GM12878 (cell line): ENCODE data around the gene MAP3K6. TPM values are rescaled to one million over a fixed set of nuclear protein-coding genes. Genes with fewer than 3 reads are reported as not detected.

Experiments
- ATAC-seq: fragments of 200-7000 bp; cut with Tn5 transposase; 3 replicates; pipeline ENCODE4 v1.9.1; 2020; ENCODE audit warnings: mild to moderate bottlenecking, moderate library complexity
- BruUV-seq: library from RNA; stranded (reverse); fragments of 400-500 nt; replicated peaks from 2 replicates; lab custom pipeline; 2021; lab: Mats Ljungman, UMichigan
- CTCF ChIA-PET: fragments of 300-600 bp; sonication (Branson Sonifier 250); formaldehyde crosslinking; extraction: SDS; loops from one replicate; lab custom pipeline; 2021; ENCODE audit warnings: inconsistent platforms; lab: Yijun Ruan, JAX
- POLR2A ChIA-PET: fragments of 350-600 bp; formaldehyde crosslinking; extraction: SDS; loops from one replicate; lab custom pipeline; 2021; ENCODE audit warnings: inconsistent platforms; lab: Charles Lee
- RAD21 ChIA-PET: fragments of 300-600 bp; sonication (Branson Sonifier 250); formaldehyde crosslinking; loops from one replicate; lab custom pipeline; 2023; ENCODE audit warnings: antibody characterized with exemption; ENCODE audit not compliant: unreplicated experiment; lab: Charles Lee
- SMC1A ChIA-PET: fragments of 300-600 bp; sonication (Branson Sonifier 250); formaldehyde crosslinking; loops from one replicate; lab custom pipeline; 2023; ENCODE audit not compliant: unreplicated experiment, uncharacterized antibody; lab: Charles Lee
- DNase-seq: peaks from one replicate; pipeline ENCODE4 v3.0.0-alpha.2; 2011; ENCODE audit warnings: low read depth, low spot score
- FAIRE-seq: peaks from 3 replicates; lab custom pipeline; 2011; peaks lifted over from hg19 to GRCh38; lab: Jason Lieb, UNC
- H2AFZ ChIP-seq: 2 replicates; pipeline ENCODE4 v1.6.0; 2011; ENCODE audit warnings: low read depth, low read length, control low read depth; ENCODE audit not compliant: control insufficient read depth
- H3K27ac ChIP-seq: 2 replicates; pipeline ENCODE4 v1.5.1; 2011; ENCODE audit warnings: control low read depth; ENCODE audit not compliant: control insufficient read depth, insufficient read depth
- H3K27me3 ChIP-seq, 2 experiments: replicated peaks in 1 of 2; 2 replicates each; pipeline versions ENCODE4 v1.6.0 to v1.6.1; 2011; ENCODE audit warnings: low read length in 1 of 2; ENCODE audit not compliant: control insufficient read depth in 2 of 2, insufficient read depth in 2 of 2
- H3K36me3 ChIP-seq, 2 experiments: 2 replicates each; pipeline ENCODE4 v1.5.1; 2011; ENCODE audit warnings: low read length in 1 of 2; ENCODE audit not compliant: control insufficient read depth in 2 of 2, insufficient read depth in 2 of 2
- H3K4me1 ChIP-seq: 2 replicates; pipeline ENCODE4 v1.6.1; 2011; ENCODE audit warnings: mild to moderate bottlenecking, low read length, moderate library complexity, mixed read lengths; ENCODE audit not compliant: control insufficient read depth, insufficient read depth
- H3K4me2 ChIP-seq: 2 replicates; pipeline ENCODE4 v1.6.0; 2011; ENCODE audit warnings: control low read depth; ENCODE audit not compliant: control insufficient read depth, insufficient read depth
- H3K4me3 ChIP-seq: fragments of 200-600 bp; sonication (generic); 2 replicates; pipeline ENCODE4 v1.5.1; 2016
- H3K79me2 ChIP-seq: 2 replicates; pipeline ENCODE4 v1.6.0; 2011; ENCODE audit warnings: low read length; ENCODE audit not compliant: control insufficient read depth, insufficient read depth
- H3K9ac ChIP-seq: 2 replicates; pipeline ENCODE4 v1.8.0; 2011; ENCODE audit warnings: low read length, control low read depth, mixed read lengths; ENCODE audit not compliant: control insufficient read depth, insufficient read depth
- H3K9me3 ChIP-seq: replicated peaks from 3 replicates; pipeline ENCODE4 v1.5.1; 2011; ENCODE audit warnings: mild to moderate bottlenecking, low read length; ENCODE audit not compliant: control insufficient read depth, insufficient read depth
- H4K20me1 ChIP-seq: 2 replicates; pipeline ENCODE4 v1.6.0; 2011; ENCODE audit not compliant: control insufficient read depth, insufficient read depth
- BRCA1 ChIP-seq: IDR thresholded peaks from 2 replicates; pipeline ENCODE4 v1.6.1; 2011; ENCODE audit warnings: low read depth, low read length, improper control_type of control experiment
- CBFB ChIP-seq: IDR thresholded peaks from 2 replicates; pipeline ENCODE4 v1.6.1; 2016; ENCODE audit warnings: antibody characterized with exemption, low read depth
- EED ChIP-seq: sonication (generic); IDR thresholded peaks from 2 replicates; pipeline ENCODE4 v1.6.1; 2016; ENCODE audit warnings: antibody characterized with exemption, low read depth
- GABPA ChIP-seq: IDR thresholded peaks from 2 replicates; pipeline ENCODE4 v1.6.1; 2014; ENCODE audit warnings: antibody characterized with exemption, low read depth, mild to moderate bottlenecking, inconsistent platforms
- IKZF1 ChIP-seq: fragments of 450-650 bp; conservative IDR thresholded peaks from 2 replicates; pipeline ENCODE4 v1.6.1; 2017; ENCODE audit warnings: antibody characterized with exemption, mild to moderate bottlenecking
- JUNB ChIP-seq: IDR thresholded peaks from 2 replicates; pipeline ENCODE4 v1.6.1; 2016; ENCODE audit warnings: antibody characterized with exemption, mild to moderate bottlenecking
- NR2C2 ChIP-seq: IDR thresholded peaks from 2 replicates; pipeline ENCODE4 v1.6.1; 2011; ENCODE audit warnings: borderline replicate concordance, low read depth; ENCODE audit not compliant: control insufficient read depth, insufficient read length
- POLR2AphosphoS5 ChIP-seq: IDR thresholded peaks from 2 replicates; pipeline ENCODE4 v1.6.1; 2011; ENCODE audit warnings: mild to moderate bottlenecking, low read length, inconsistent platforms
- RAD21 ChIP-seq: IDR thresholded peaks from 2 replicates; pipeline ENCODE4 v1.6.1; 2011; ENCODE audit warnings: mild to moderate bottlenecking, low read depth, low read length, moderate library complexity; ENCODE audit not compliant: insufficient read depth
- SIX5 ChIP-seq: IDR thresholded peaks from 2 replicates; pipeline ENCODE4 v1.6.1; 2011; ENCODE audit warnings: mild to moderate bottlenecking, low read depth, low read length, moderate library complexity; ENCODE audit not compliant: severe bottlenecking
- SP1 ChIP-seq: IDR thresholded peaks from one replicate; pipeline ENCODE4 v1.6.1; 2011; ENCODE audit warnings: low read depth, low read length
- TCF3 ChIP-seq: IDR thresholded peaks from 2 replicates; pipeline ENCODE4 v1.6.1; 2012; ENCODE audit warnings: low read depth, mild to moderate bottlenecking, low read length, borderline replicate concordance; ENCODE audit not compliant: insufficient read depth
- WGBS: methylation state at CpG from one replicate; pipeline ENCODE4 v1.1.6; 2016; ENCODE audit warnings: low lambda C conversion rate; ENCODE audit not compliant: insufficient replicate concordance, insufficient coverage; ENCODE audit errors: missing lambda C conversion rate; 5-methylcytosine and 5-hydroxymethylcytosine counted together
- in situ Hi-C: fragments of 300-500 bp; cut with MboI; formaldehyde crosslinking; loops from 9 replicates; pipeline ENCODE4 v1.14.3; 2018; ENCODE audit warnings: mixed read lengths
- intact Hi-C: fragments of 100-400 bp; cut with micrococcal nuclease; formaldehyde crosslinking; loops from one replicate; pipeline ENCODE4 v1.14.2; 2022; ENCODE audit not compliant: unreplicated experiment
- polyA plus RNA-seq, 11 experiments: library from polyadenylated mRNA; depleted of rRNA in 4 of 11; unstranded in 6 of 11; stranded (reverse) in 5 of 11; fragments of >200 nt; fragmentation: Nextera tagmentation in 4 of 11; fragmentation: Illumina TruSeq in 1 of 11; extraction: Ambion mirVana in 4 of 11; extraction: Trizol in 1 of 11; gene quantifications; 1 replicate in 1 of 11; 2 replicates in 10 of 11; pipeline versions ENCODE4 v1.2.1 to v1.2.3, GENCODE V29; 2011 to 2016; ENCODE audit warnings: inconsistent platforms in 2 of 11, missing spikeins in 2 of 11, low read depth in 1 of 11
- total RNA-seq, 4 experiments: library from RNA; depleted of rRNA in 3 of 4; stranded (reverse); fragments of >200 nt in 3 of 4; fragmentation: Illumina TruSeq in 1 of 4; extraction: Trizol in 1 of 4; gene quantifications; 2 replicates each; pipeline versions ENCODE4 v1.2.1 to v1.2.3, GENCODE V29; 2013 to 2021
- TF ChIP-seq, protein P1 (sequence below): fragments of 450-650 bp; IDR thresholded peaks from 2 replicates; pipeline ENCODE4 v1.6.1; 2014; ENCODE audit warnings: mild to moderate bottlenecking
- TF ChIP-seq, protein P2 (sequence below), 3 experiments: IDR thresholded peaks in 2 of 3; conservative IDR thresholded peaks in 1 of 3; 2 replicates each; pipeline ENCODE4 v1.5.1; 2011; ENCODE audit warnings: low read depth in 3 of 3, low read length in 3 of 3, mild to moderate bottlenecking in 3 of 3, control low read depth in 2 of 3, moderate library complexity in 2 of 3, inconsistent platforms in 1 of 3, mixed read lengths in 1 of 3; ENCODE audit not compliant: control insufficient read depth in 2 of 3, insufficient read depth in 1 of 3; ENCODE audit errors: extremely low read depth in 1 of 3
- TF ChIP-seq, protein P3 (sequence below): fragments of 450-650 bp; IDR thresholded peaks from 2 replicates; pipeline ENCODE4 v1.6.1; 2016; ENCODE audit warnings: mild to moderate bottlenecking, moderate library complexity, borderline replicate concordance
- TF ChIP-seq, protein P4 (sequence below): IDR thresholded peaks from 2 replicates; pipeline ENCODE4 v1.6.1; 2011; ENCODE audit warnings: mild to moderate bottlenecking, low read depth, low read length, moderate library complexity; ENCODE audit not compliant: insufficient replicate concordance

MAP3K6 gene
- total and polyA plus RNA-seq, 10 of the 15 experiments (the other 5 are each of a cell fraction or from before 2014, with no cell fraction given): 0.15 to 3.4 (median 1.2) TPM; not detected in 1

DNA sequence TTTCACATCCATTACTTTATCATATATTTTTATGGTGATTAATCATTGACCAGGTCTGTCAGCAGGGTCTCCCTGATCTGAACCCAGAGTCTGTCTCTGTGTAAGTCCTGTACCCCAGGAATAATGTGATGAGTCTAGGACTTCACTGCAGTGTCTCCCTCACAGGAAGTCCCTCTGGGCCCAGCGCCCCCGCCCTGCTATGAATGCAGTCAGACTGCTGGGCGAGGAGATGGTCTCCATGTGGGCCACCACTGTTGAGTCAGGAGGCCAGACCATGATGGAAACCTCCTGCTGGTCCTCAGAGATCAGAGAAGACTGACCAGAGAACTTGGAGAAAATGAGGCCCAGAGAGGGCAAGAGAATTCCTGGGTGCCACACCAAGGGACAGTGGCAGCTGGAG, 35.3 kb downstream of the MAP3K6 start:
- Histone ChIP-seq H3K27ac (no peak overlapping the region), H3K79me2 (peaks cover 14% of the 10 kb centered on the region), H3K4me2 (no peak overlapping the region), H3K27me3 (no peaks in the 10 kb centered on the region), H3K4me1 (no peaks in the 10 kb centered on the region), H3K36me3 (peaks cover 13 to 25% of the 10 kb centered on the region in 2 experiments), H3K9ac (no peak overlapping the region), H3K9me3 (no peaks in the 10 kb centered on the region), H3K4me3 (no peak overlapping the region), H2AFZ (no peak overlapping the region), H4K20me1 (no peaks in the 10 kb centered on the region; the same call in 1 of the 2 replicates)
- FAIRE-seq (no peak), ATAC-seq (no peak), DNase-seq (no peak)
- intact Hi-C loops (no loop called here), in situ Hi-C loops (no loop called here)
- 84% methylated on average over 3 of the region's 3 CpGs for WGBS
- ChIA-PET SMC1A (no interaction called here), RAD21 (no interaction called here), CTCF (interaction anchor here (1.1 to 4.4 kb wide), 5 partner anchors 8 to 57 kb away, joined by 3 to 77 read pairs (median 10); partner anchors contain the start of gene TMEM222), POLR2A (no interaction called here)
- BruUV-seq: no TSS peak
- TF ChIP-seq SP1 (no peak), TCF3 (no peak), EED (no peak), BRCA1 (no peak), IKZF1 (no peak), SIX5 (no peak), NR2C2 (no peak), JUNB (no peak), CBFB (no peak), GABPA (no peak), POLR2AphosphoS5 (no peak), RAD21 (no peak)
- TF ChIP-seq, protein P1, sequence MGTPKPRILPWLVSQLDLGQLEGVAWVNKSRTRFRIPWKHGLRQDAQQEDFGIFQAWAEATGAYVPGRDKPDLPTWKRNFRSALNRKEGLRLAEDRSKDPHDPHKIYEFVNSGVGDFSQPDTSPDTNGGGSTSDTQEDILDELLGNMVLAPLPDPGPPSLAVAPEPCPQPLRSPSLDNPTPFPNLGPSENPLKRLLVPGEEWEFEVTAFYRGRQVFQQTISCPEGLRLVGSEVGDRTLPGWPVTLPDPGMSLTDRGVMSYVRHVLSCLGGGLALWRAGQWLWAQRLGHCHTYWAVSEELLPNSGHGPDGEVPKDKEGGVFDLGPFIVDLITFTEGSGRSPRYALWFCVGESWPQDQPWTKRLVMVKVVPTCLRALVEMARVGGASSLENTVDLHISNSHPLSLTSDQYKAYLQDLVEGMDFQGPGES: no peak
- TF ChIP-seq, protein P2, sequence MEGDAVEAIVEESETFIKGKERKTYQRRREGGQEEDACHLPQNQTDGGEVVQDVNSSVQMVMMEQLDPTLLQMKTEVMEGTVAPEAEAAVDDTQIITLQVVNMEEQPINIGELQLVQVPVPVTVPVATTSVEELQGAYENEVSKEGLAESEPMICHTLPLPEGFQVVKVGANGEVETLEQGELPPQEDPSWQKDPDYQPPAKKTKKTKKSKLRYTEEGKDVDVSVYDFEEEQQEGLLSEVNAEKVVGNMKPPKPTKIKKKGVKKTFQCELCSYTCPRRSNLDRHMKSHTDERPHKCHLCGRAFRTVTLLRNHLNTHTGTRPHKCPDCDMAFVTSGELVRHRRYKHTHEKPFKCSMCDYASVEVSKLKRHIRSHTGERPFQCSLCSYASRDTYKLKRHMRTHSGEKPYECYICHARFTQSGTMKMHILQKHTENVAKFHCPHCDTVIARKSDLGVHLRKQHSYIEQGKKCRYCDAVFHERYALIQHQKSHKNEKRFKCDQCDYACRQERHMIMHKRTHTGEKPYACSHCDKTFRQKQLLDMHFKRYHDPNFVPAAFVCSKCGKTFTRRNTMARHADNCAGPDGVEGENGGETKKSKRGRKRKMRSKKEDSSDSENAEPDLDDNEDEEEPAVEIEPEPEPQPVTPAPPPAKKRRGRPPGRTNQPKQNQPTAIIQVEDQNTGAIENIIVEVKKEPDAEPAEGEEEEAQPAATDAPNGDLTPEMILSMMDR (IDR thresholded peaks at IDR 0.05 in 2 of 3, conservative IDR thresholded peaks at IDR 0.05 in 1 of 3; ENCODE audit: control insufficient read depth in 2 of 3, extremely low read depth in 1 of 3, insufficient read depth in 1 of 3, low read depth in 3 of 3, low read length in 3 of 3): no peak
- TF ChIP-seq, protein P3, sequence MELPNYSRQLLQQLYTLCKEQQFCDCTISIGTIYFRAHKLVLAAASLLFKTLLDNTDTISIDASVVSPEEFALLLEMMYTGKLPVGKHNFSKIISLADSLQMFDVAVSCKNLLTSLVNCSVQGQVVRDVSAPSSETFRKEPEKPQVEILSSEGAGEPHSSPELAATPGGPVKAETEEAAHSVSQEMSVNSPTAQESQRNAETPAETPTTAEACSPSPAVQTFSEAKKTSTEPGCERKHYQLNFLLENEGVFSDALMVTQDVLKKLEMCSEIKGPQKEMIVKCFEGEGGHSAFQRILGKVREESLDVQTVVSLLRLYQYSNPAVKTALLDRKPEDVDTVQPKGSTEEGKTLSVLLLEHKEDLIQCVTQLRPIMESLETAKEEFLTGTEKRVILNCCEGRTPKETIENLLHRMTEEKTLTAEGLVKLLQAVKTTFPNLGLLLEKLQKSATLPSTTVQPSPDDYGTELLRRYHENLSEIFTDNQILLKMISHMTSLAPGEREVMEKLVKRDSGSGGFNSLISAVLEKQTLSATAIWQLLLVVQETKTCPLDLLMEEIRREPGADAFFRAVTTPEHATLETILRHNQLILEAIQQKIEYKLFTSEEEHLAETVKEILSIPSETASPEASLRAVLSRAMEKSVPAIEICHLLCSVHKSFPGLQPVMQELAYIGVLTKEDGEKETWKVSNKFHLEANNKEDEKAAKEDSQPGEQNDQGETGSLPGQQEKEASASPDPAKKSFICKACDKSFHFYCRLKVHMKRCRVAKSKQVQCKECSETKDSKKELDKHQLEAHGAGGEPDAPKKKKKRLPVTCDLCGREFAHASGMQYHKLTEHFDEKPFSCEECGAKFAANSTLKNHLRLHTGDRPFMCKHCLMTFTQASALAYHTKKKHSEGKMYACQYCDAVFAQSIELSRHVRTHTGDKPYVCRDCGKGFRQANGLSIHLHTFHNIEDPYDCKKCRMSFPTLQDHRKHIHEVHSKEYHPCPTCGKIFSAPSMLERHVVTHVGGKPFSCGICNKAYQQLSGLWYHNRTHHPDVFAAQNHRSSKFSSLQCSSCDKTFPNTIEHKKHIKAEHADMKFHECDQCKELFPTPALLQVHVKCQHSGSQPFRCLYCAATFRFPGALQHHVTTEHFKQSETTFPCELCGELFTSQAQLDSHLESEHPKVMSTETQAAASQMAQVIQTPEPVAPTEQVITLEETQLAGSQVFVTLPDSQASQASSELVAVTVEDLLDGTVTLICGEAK: no peak
- TF ChIP-seq, protein P4, sequence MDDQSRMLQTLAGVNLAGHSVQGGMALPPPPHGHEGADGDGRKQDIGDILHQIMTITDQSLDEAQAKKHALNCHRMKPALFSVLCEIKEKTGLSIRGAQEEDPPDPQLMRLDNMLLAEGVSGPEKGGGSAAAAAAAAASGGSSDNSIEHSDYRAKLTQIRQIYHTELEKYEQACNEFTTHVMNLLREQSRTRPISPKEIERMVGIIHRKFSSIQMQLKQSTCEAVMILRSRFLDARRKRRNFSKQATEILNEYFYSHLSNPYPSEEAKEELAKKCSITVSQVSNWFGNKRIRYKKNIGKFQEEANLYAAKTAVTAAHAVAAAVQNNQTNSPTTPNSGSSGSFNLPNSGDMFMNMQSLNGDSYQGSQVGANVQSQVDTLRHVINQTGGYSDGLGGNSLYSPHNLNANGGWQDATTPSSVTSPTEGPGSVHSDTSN: no peak
